Measurements from ENCODE around the gene CEP192. TPM values are rescaled to one million over a fixed set of nuclear protein-coding genes. Genes with fewer than 3 reads are reported as not detected.
A peak's percentile ranks its signal among the peaks of the same experiment; 100 is the strongest.
"Not testable (repeated sequence)": the region's sequence is repeated elsewhere in the genome, so short reads cannot be mapped to it uniquely, and the experiment has no call there.

The CEP192 gene
- total RNA-seq, 2 donors from 2014 or later = 35.2 to 36.6 TPM

GRCh38 chr18:12996661-12997292 is 5.6 kb downstream of the CEP192 start:
- no peak overlapping the region for H3K27ac Mint-ChIP-seq
- peaks cover 6% of the 10 kb centered on the region for H3K4me1 Mint-ChIP-seq (ENCODE audit: low read depth)
- H3K27me3 Mint-ChIP-seq (ENCODE audit: low read depth) = no peaks in the 10 kb centered on the region
- H3K36me3 Mint-ChIP-seq (ENCODE audit: insufficient read depth in 2 of 2) = peaks cover 2 to 8% of the 10 kb centered on the region in 2 donors
- no peaks in the 10 kb centered on the region for H3K9me3 Mint-ChIP-seq
- ATAC-seq (replicated peaks in 1 of 2) (no peak), DNase-seq (no peak)
- no peak overlapping the region for H3K4me3 Mint-ChIP-seq

DNA sequence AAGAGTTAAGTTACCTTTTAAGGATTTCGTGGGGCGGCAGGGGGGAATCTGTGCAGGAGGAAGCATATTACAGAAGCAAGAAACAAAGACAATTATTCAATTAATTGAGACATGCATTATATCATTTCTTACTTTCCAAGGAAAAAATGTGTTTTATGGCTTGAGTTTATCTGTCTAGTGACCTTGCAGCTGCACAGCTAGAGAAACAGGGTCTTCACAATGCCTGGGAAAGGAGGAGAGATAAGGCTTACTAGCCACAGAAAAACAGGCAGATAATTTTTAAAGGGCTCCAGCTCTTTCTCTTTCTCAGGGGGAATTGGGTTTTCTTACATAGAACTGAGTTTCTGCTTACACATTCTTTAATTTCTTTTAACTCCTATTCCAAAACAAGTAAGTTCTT is 6.2 kb downstream of the CEP192 start:
- ATAC-seq (replicated peaks in 1 of 2); H3K9me3 Mint-ChIP-seq; H3K36me3 Mint-ChIP-seq (ENCODE audit: insufficient read depth in 2 of 2); DNase-seq; H3K27me3 Mint-ChIP-seq (ENCODE audit: low read depth); H3K27ac Mint-ChIP-seq; H3K4me3 Mint-ChIP-seq; H3K4me1 Mint-ChIP-seq (ENCODE audit: low read depth): not testable (repeated sequence)

DNA sequence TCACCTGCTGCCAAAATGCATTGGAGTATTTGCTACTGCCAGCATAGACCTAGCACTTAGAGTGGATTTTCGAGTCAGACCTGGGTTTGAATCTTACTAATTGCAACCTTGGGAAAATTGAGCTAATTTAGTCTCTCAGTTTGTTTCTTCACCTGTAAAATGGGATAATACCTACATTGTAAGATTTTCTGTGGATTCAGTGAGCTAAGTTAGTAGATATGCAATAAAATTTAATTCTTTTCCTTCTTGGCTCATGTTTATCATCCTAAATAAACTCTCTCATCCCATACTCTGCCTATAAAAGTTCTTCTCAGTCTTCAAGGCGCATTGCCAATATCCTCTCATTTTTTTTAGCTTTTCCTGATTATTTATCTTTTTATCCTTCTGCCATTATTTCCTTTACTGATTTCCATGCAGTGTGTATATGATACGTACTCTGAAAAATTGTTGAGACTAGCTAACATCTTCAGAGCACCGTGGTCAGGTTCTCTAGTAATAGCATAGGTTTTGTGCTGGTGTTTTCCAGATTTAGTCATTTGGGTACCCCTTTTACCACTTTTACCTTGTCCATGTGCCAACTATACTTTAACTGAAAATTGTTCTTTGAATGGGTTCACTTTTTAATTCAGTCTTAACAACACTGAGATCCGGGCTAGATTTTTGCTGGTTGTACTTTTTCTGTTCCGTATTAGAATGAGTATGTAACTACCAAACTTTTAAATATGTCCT is 7.3 kb downstream of the CEP192 start:
- Mint-ChIP-seq H3K4me3 (peak overlapping the region; percentile 60 to 80), H3K9me3 (no peaks in the 10 kb centered on the region), H3K36me3 (ENCODE audit: insufficient read depth in 2 of 2) (peaks cover 0 to 4% of the 10 kb centered on the region in 2 donors), H3K4me1 (ENCODE audit: low read depth) (peaks cover 6% of the 10 kb centered on the region), H3K27ac (peak overlapping the region; percentile 54), H3K27me3 (ENCODE audit: low read depth) (no peaks in the 10 kb centered on the region)
- ATAC-seq (replicated peaks in 1 of 2) (peak; percentile 86 to 89), DNase-seq (peak; percentile 14 to 15)

- H3K4me1 Mint-ChIP-seq (ENCODE audit: low read depth) = peaks cover 14% of the 10 kb centered on the region
- no peak overlapping the region for H3K4me3 Mint-ChIP-seq
- H3K27me3 Mint-ChIP-seq (ENCODE audit: low read depth) = no peaks in the 10 kb centered on the region
- no peaks in the 10 kb centered on the region for H3K9me3 Mint-ChIP-seq
- no peak overlapping the region for H3K27ac Mint-ChIP-seq
- DNase-seq = peak; percentile 16 to 17
- H3K36me3 Mint-ChIP-seq (ENCODE audit: insufficient read depth in 2 of 2) = peaks cover 0 to 14% of the 10 kb centered on the region in 2 donors
- ATAC-seq (replicated peaks in 1 of 2) = peak; percentile 29 to 39
These were observed 12.3 kb downstream of the CEP192 start for GRCh38 chr18:13003466-13003896.

GRCh38 chr18:13004396-13004795 is 13.2 kb downstream of the CEP192 start:
- no peak overlapping the region for H3K4me3 Mint-ChIP-seq
- H3K4me1 Mint-ChIP-seq (ENCODE audit: low read depth) = peaks cover 18% of the 10 kb centered on the region
- H3K27me3 Mint-ChIP-seq (ENCODE audit: low read depth) = no peaks in the 10 kb centered on the region
- ATAC-seq (replicated peaks in 1 of 2) (no peak), DNase-seq (no peak)
- H3K27ac Mint-ChIP-seq = no peak overlapping the region
- H3K9me3 Mint-ChIP-seq = no peaks in the 10 kb centered on the region
- peaks cover 0 to 22% of the 10 kb centered on the region in 2 donors for H3K36me3 Mint-ChIP-seq (ENCODE audit: insufficient read depth in 2 of 2)

DNA sequence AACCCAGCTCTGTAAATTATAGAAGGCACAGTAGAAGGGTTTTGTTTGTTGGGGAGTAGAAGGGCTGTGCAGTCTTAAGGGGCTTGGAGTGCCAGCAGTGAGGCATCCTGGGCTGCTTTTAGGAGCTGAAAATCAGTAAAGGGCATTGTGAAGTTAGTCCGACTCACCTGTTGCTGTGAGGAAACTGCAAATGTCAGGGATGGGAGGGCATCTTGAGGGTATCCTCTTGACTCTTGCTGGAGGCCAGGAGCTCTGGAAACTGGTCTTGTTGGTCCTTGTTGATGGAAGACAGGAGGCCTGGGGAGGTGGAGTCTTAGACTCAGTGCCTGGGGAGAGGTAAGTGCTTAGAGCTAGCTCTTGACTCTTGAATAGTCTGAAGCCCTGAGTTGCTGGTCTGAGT is 14.1 kb downstream of the CEP192 start:
- H3K36me3 Mint-ChIP-seq (ENCODE audit: insufficient read depth in 2 of 2) = peaks cover 0 to 23% of the 10 kb centered on the region in 2 donors
- no peak for ATAC-seq (replicated peaks in 1 of 2)
- H3K27ac Mint-ChIP-seq = no peak overlapping the region
- peaks cover 16% of the 10 kb centered on the region for H3K4me1 Mint-ChIP-seq (ENCODE audit: low read depth)
- no peak overlapping the region for H3K4me3 Mint-ChIP-seq
- H3K9me3 Mint-ChIP-seq = no peaks in the 10 kb centered on the region
- H3K27me3 Mint-ChIP-seq (ENCODE audit: low read depth) = no peaks in the 10 kb centered on the region
- DNase-seq = no peak

GRCh38 chr18:13006531-13007247 is 15.5 kb downstream of the CEP192 start:
- Mint-ChIP-seq H3K27ac (no peak overlapping the region), H3K4me3 (no peak overlapping the region), H3K36me3 (ENCODE audit: insufficient read depth in 2 of 2) (peaks cover 1 to 26% of the 10 kb centered on the region in 2 donors), H3K27me3 (ENCODE audit: low read depth) (no peaks in the 10 kb centered on the region), H3K4me1 (ENCODE audit: low read depth) (peaks cover 12% of the 10 kb centered on the region), H3K9me3 (no peaks in the 10 kb centered on the region)
- DNase-seq (no peak), ATAC-seq (replicated peaks in 1 of 2) (no peak)

GRCh38 chr18:13007248-13007560 is 16.0 kb downstream of the CEP192 start:
- ATAC-seq (replicated peaks in 1 of 2) = no peak
- Mint-ChIP-seq H3K27ac (no peak overlapping the region), H3K36me3 (ENCODE audit: insufficient read depth in 2 of 2) (peaks cover 4 to 30% of the 10 kb centered on the region in 2 donors), H3K4me1 (ENCODE audit: low read depth) (peaks cover 12% of the 10 kb centered on the region), H3K9me3 (no peaks in the 10 kb centered on the region), H3K4me3 (no peak overlapping the region), H3K27me3 (ENCODE audit: low read depth) (no peaks in the 10 kb centered on the region)
- DNase-seq = no peak

GRCh38 chr18:13011719-13012118 is 20.6 kb downstream of the CEP192 start:
- peaks cover 7% of the 10 kb centered on the region for H3K4me1 Mint-ChIP-seq (ENCODE audit: low read depth)
- H3K27ac Mint-ChIP-seq = no peak overlapping the region
- ATAC-seq (replicated peaks in 1 of 2) (no peak), DNase-seq (no peak)
- no peaks in the 10 kb centered on the region for H3K9me3 Mint-ChIP-seq
- H3K36me3 Mint-ChIP-seq (ENCODE audit: insufficient read depth in 2 of 2) = peaks cover 8 to 40% of the 10 kb centered on the region in 2 donors
- H3K4me3 Mint-ChIP-seq = no peak overlapping the region
- H3K27me3 Mint-ChIP-seq (ENCODE audit: low read depth) = no peaks in the 10 kb centered on the region

- Mint-ChIP-seq H3K4me3 (no peak overlapping the region), H3K4me1 (ENCODE audit: low read depth) (peaks cover 13% of the 10 kb centered on the region), H3K36me3 (ENCODE audit: insufficient read depth in 2 of 2) (peaks cover 10 to 38% of the 10 kb centered on the region in 2 donors), H3K27me3 (ENCODE audit: low read depth) (no peaks in the 10 kb centered on the region), H3K9me3 (no peaks in the 10 kb centered on the region), H3K27ac (no peak overlapping the region)
- ATAC-seq (replicated peaks in 1 of 2) (no peak), DNase-seq (no peak)
These were observed 23.1 kb downstream of the CEP192 start for GRCh38 chr18:13014232-13014631.

- peaks cover 10 to 35% of the 10 kb centered on the region in 2 donors for H3K36me3 Mint-ChIP-seq (ENCODE audit: insufficient read depth in 2 of 2)
- H3K27ac Mint-ChIP-seq = no peak overlapping the region
- no peaks in the 10 kb centered on the region for H3K9me3 Mint-ChIP-seq
- ATAC-seq (replicated peaks in 1 of 2) (no peak), DNase-seq (no peak)
- no peaks in the 10 kb centered on the region for H3K27me3 Mint-ChIP-seq (ENCODE audit: low read depth)
- no peak overlapping the region for H3K4me3 Mint-ChIP-seq
- H3K4me1 Mint-ChIP-seq (ENCODE audit: low read depth) = peaks cover 15% of the 10 kb centered on the region
These were observed 23.7 kb downstream of the CEP192 start for GRCh38 chr18:13014818-13015217.

DNA sequence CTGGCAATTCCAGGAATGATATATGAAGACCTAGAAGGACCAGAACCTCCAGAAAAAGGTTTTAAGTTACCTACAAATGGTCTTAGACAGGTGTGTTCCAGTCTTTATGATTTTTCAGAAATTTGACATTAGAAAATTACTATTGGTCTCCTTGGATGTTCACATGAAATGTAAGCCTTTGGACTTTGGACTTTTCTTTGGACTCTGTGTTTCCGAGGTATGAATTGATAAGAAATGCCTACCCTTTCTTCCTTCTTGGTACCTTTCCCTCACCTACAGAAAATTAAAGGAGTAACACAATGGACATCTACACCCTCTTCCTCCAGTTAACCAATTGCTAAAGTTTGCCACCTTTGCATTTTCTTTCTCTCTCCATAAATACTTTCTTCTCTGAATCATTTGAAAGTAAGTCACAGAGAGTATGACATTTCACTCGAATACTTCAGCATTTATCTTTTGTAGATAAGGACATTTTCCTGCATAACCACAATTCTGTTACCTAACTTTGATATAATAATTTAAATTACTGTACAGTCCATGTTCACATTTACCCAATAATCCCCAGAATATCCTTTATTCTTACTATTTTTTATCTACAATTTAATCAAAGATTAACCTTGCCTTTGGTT is 26.2 kb downstream of the CEP192 start:
- no peaks in the 10 kb centered on the region for H3K27me3 Mint-ChIP-seq (ENCODE audit: low read depth)
- DNase-seq = no peak
- peaks cover 12 to 40% of the 10 kb centered on the region in 2 donors for H3K36me3 Mint-ChIP-seq (ENCODE audit: insufficient read depth in 2 of 2)
- H3K4me1 Mint-ChIP-seq (ENCODE audit: low read depth) = peaks cover 19% of the 10 kb centered on the region
- no peaks in the 10 kb centered on the region for H3K9me3 Mint-ChIP-seq
- no peak overlapping the region for H3K4me3 Mint-ChIP-seq
- H3K27ac Mint-ChIP-seq = no peak overlapping the region
- ATAC-seq (replicated peaks in 1 of 2) = no peak

DNA sequence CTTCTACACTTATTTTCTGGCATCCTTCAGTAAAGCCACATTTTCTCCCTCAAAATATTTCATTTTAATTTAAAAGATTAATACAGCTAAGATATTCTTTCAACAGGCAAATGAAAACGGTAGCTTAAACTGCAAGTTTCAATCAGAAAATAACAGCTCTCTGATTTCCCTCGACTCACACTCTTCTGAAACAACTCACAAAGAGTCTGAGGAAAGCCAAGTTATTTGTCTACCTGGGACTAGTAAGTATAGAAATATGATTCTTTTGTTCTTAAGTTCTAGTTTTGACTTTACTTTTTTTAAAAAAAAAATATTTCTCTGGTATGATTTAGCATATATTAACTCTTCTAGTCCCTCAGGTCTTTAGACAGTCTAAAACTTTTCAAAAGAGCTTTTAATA is 27.2 kb downstream of the CEP192 start:
- H3K9me3 Mint-ChIP-seq = no peaks in the 10 kb centered on the region
- H3K27me3 Mint-ChIP-seq (ENCODE audit: low read depth) = no peaks in the 10 kb centered on the region
- peaks cover 19% of the 10 kb centered on the region for H3K4me1 Mint-ChIP-seq (ENCODE audit: low read depth)
- ATAC-seq (replicated peaks in 1 of 2) (no peak), DNase-seq (no peak)
- peaks cover 10 to 44% of the 10 kb centered on the region in 2 donors for H3K36me3 Mint-ChIP-seq (ENCODE audit: insufficient read depth in 2 of 2)
- peak overlapping the region; percentile 28 for H3K27ac Mint-ChIP-seq
- H3K4me3 Mint-ChIP-seq = no peak overlapping the region
